Measurements from ENCODE around the gene CFAP97D2.
"Not testable (repeated sequence)": the region's sequence is repeated elsewhere in the genome, so short reads cannot be mapped to it uniquely, and the experiment has no call there.

The CFAP97D2 gene

DNA sequence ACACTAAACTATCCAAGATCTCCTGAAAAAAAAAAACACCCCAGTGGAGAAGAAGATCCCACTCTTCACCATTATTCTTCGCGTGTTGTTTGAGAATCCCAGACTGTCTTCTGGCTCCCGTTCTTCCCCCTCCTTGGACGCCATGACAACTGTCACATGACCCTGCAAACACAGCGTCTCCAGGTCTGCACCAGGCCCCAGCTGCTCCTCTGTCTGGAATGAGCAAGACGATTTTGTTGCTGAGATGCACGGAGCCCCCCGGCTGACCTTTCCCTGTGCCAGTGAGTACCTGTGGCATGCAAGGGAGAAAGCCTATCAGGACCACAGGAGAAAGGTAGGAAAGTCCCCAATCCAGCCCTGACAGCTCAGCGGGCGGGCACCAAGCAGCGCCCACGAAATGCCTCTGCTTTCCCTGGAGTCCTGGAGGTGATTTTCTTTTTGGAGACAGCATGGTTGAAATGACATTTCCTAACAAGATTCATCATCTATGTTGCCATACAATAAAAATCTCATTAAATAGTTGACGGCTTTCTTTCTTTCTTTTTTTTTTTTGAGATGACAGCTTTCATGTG lies at the start of gene CFAP97D2:
CFAP97D2 (plus strand) TSS at position 171 of the 572 bp plus-strand sequence; CDS start at position 245, 74 bp downstream.
- peaks cover 15% of the 10 kb centered on the region for H3K4me1 Mint-ChIP-seq
- peaks cover 16% of the 10 kb centered on the region for H3K9me3 Mint-ChIP-seq
- CTCF ChIA-PET: no interaction called here
- peaks cover 47% of the 10 kb centered on the region for H3K27me3 Mint-ChIP-seq
- H3K36me3 Mint-ChIP-seq: peaks cover 6% of the 10 kb centered on the region
- no peak within 1 kb of the TSS for H3K27ac Mint-ChIP-seq
- H3K4me3 Mint-ChIP-seq: no peak within 1 kb of the TSS
- no peak for DNase-seq

DNA sequence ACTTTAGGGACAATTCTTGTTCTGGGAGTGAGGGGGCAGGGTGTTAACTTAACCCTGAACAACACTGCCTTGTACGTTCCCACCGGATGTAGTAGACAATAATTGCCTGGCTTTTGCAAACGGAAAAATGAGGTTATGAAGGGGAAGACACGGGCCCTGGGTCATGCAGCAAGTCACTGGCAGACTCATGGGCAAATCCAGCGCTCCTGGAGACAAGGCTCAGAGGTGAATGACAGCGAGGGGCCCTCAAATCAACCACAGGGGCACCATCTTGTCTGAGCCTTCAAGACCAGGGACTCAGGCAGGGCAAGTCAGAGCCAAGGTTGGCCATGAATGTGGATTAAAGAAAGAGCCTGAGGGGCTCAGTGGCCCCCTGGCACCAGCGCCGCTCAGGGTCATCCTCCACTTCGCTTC lies 49.4 kb upstream of the CFAP97D2 start:
- peaks cover 71% of the 10 kb centered on the region for H3K4me1 Mint-ChIP-seq
- CTCF ChIA-PET: interaction anchor here (1.0 to 1.7 kb wide), 2 partner anchors 17 to 96 kb away, joined by 3 read pairs; no protein-coding TSS in a partner anchor

DNA sequence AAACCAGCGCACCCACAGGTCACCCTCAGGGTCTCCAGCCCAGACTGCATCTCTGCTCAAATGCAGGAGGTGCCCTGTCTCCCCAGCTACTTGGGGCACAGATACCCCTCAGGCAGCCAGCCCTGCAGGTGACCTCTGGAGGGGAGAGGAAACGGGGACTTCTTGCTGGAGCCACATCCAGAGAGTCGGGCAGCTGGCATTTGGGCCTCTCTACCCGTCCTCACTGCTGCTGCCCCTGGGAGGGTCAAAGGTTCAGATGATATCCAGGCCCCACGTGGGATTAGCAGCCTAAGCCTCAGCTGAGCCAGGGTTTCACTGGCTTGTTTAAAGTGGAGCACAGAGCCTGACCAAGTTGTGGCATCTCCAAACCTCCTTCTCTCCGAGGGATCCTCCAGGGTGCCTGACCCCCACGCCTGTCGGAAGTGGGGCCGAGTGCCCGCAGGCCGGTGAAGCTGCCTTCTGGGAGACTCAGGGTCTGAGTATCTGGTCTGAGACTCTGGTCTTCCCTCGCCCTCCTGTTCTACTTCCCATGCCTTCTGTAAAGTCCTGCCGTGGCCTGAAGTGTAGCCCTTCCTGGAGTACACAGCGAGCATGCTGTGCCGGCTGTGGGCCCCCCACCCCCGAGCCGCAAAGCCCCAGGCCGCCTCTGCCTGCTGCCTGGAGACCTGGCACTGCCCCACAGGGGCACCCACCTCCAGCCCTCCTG lies 48.8 kb upstream of the CFAP97D2 start:
- Mint-ChIP-seq H3K4me1 (peaks cover 70% of the 10 kb centered on the region), H3K9me3 (peaks cover 13% of the 10 kb centered on the region), H3K4me3 (peak overlapping the region; percentile 99), H3K27me3 (peaks cover 13% of the 10 kb centered on the region), H3K27ac (peak overlapping the region; percentile 97), H3K36me3 (peaks cover 55% of the 10 kb centered on the region)
- DNase-seq: peak; percentile 30
- CTCF ChIA-PET: interaction anchor here (1.1 kb wide), 1 partner anchor 18 kb away, joined by 5 read pairs; no protein-coding TSS in a partner anchor

More for the DNA sequence above, 49.4 kb upstream of the CFAP97D2 start:
- H3K27ac Mint-ChIP-seq: peak overlapping the region; percentile 97
- peaks cover 62% of the 10 kb centered on the region for H3K36me3 Mint-ChIP-seq
- H3K27me3 Mint-ChIP-seq: peaks cover 9% of the 10 kb centered on the region
- H3K9me3 Mint-ChIP-seq: peaks cover 18% of the 10 kb centered on the region
- DNase-seq: peak; percentile 60
- H3K4me3 Mint-ChIP-seq: peak overlapping the region; percentile 99

DNA sequence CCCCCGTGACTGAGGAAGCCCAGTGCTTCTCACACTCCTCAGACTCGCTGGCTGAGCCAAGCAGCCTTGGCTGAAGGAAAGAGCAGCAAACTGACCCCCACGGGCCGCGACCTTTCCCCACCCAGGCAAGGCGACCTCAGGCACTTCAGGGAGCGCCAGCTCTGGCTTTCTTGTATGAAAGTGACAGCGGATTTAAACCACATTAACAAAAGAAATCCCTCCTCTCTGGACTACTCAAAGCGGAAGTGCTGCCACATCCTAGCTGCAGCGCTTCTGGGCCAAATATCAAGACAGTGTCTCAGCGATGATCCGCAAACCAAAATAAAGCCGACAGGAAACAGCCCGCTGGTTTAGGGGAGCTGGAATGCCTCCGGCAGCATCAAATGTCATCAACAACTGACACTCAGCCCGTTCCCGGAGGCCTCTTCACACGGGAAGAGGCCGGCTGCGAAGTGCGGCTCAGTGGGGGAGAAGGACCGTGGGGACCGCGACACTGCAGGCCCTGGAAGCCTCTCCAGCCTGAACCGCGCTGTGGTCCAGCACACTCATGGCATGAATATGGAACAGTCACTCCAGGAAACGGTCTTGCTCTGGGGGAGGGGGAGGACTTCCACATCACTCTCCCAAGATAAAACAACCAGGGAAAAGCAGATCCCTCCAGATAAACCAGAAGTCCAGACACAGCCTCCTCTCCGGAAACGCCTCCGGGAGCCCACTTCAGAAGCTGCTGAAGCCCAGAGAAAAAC lies 48.0 kb upstream of the CFAP97D2 start:
- peak; percentile 83 for DNase-seq
- Mint-ChIP-seq H3K4me1 (peaks cover 68% of the 10 kb centered on the region), H3K36me3 (peaks cover 53% of the 10 kb centered on the region), H3K27ac (peak overlapping the region; percentile 97), H3K9me3 (peaks cover 12% of the 10 kb centered on the region), H3K27me3 (peaks cover 20% of the 10 kb centered on the region), H3K4me3 (peak overlapping the region; percentile 99)
- CTCF ChIA-PET: interaction anchor here (1.1 kb wide), 1 partner anchor 17 kb away, joined by 5 read pairs; no protein-coding TSS in a partner anchor

DNA sequence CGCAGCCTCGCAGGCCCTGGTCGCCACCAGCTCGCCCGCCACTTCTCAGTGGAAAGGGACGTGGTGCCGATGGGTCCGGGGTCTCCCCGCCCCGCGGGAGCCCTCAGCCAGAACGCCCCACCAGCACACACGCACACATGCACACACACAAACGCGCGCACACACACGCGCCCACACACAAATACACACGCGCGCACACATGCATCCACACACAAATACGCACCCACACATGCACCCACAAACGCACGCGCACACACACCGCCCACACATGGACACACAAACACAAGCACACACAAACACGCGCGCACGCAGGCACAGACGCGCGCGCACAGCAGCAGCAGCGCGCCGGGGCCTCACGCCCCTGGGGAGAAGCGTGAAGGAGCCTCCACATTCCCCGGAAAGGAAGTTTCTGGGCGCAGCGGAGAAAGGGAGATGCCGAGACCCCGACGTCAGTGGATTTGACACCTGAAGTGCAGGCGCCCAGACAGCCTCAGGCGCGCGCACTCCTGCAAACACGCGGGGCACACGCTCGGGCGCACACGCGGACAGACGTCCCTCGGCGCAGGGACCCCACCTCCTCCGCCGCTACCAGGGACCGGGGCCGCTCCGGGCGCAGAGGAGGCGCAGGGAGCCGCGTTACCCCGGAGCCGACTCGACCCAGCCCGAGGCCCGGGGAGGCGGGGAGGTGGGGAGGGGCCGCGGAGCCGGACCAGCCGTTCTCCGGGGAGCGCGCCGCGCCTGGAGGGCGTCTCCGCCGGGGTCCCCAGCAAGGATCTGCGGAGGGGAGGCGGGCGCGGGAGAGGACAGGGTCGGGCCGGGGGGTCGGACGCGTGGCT lies 47.3 kb upstream of the CFAP97D2 start:
- H3K4me3 Mint-ChIP-seq: peak overlapping the region; percentile 99
- peak overlapping the region; percentile 97 for H3K27ac Mint-ChIP-seq
- peaks cover 6% of the 10 kb centered on the region for H3K9me3 Mint-ChIP-seq
- peaks cover 65% of the 10 kb centered on the region for H3K4me1 Mint-ChIP-seq
- H3K27me3 Mint-ChIP-seq: peaks cover 22% of the 10 kb centered on the region
- peak; percentile 58 for DNase-seq
- CTCF ChIA-PET: interaction anchor here (1.1 kb wide), 1 partner anchor 16 kb away, joined by 5 read pairs; no protein-coding TSS in a partner anchor
- H3K36me3 Mint-ChIP-seq: peaks cover 47% of the 10 kb centered on the region

DNA sequence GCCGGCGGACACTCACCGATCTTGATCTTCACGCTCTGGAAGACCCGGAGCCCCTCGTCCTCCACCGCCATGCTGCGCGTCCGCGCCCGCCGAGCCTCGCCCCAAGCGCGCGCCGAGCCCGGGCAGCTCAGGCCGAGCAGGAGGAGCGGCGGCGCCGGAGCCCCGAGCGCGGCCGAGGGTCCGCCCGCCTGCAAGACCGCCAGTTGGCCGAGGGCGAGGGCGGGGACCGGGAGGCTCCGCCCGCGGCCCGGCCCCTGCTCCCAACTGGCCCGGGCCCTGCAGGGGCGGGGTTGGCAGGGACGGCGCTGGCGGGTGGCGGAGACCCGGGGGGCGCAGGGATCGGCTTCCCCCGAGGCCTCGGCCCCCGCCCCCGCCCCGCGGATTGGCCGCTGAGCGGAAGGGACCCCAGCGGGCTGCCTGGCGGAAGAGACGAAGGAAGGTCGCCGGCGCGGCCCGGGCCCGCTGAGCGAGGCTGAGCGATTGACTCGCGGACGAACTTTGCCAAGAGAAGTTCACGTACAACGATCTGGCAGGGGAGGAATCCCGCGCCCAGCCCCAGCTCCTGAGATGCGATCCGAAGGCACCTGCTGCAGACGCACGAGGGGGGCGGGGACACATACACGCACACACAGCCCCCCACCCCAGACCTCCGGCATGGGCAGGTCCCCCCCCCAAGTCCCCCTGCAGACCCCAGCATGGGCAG lies 46.5 kb upstream of the CFAP97D2 start, which contains the start of gene RASA3:
RASA3 (minus strand) TSS at position 205 of the 703 bp plus-strand sequence; CDS start at position 71, 134 bp downstream.
- Mint-ChIP-seq H3K27ac (peak within 1 kb of the TSS; percentile 97), H3K4me3 (peak within 1 kb of the TSS; percentile 99), H3K4me1 (peaks cover 61% of the 10 kb centered on the region), H3K9me3 (no peaks in the 10 kb centered on the region), H3K27me3 (peaks cover 22% of the 10 kb centered on the region), H3K36me3 (peaks cover 39% of the 10 kb centered on the region)
- DNase-seq: peak; percentile 78
- CTCF ChIA-PET: no interaction called here

DNA sequence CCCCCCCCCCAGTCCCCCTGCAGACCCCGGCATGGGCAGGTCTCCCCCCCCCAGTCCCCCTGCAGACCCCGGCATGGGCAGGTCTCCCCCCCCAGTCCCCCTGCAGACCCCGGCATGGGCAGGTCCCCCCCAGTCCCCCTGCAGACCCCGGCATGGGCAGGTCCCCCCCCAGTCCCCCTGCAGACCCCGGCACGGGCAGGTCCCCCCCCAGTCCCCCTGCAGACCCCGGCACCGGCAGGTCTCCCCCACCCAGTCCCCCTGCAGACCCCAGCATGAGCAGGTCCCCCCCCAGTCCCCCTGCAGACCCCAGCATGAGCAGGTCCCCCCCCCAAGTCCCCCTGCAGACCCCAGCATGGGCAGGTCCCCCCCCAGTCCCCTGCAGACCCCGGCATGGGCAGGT lies 45.9 kb upstream of the CFAP97D2 start:
- Mint-ChIP-seq H3K27me3 (peaks cover 22% of the 10 kb centered on the region), H3K4me1 (peaks cover 60% of the 10 kb centered on the region), H3K36me3 (peaks cover 38% of the 10 kb centered on the region)
- CTCF ChIA-PET, DNase-seq, H3K9me3 Mint-ChIP-seq, H3K27ac Mint-ChIP-seq, H3K4me3 Mint-ChIP-seq: not testable (repeated sequence)

DNA sequence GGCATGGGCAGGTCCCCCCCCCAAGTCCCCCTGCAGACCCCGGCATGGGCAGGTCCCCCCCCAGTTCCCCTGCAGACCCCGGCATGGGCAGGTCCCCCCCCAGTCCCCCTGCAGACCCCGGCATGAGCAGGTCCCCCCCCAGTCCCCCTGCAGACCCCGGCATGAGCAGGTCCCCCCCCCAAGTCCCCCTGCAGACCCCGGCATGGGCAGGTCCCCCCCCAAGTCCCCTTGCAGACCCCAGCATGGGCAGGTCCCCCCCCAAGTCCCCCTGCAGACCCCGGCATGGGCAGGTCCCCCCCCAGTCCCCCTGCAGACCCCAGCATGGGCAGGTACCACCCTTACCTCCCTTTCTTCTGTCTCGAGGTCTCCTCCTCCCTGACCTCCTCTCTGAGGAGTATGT lies 45.5 kb upstream of the CFAP97D2 start:
- H3K27ac Mint-ChIP-seq: peak overlapping the region; percentile 67
- H3K9me3 Mint-ChIP-seq, DNase-seq, CTCF ChIA-PET: not testable (repeated sequence)
- H3K4me1 Mint-ChIP-seq: peaks cover 55% of the 10 kb centered on the region
- peaks cover 22% of the 10 kb centered on the region for H3K27me3 Mint-ChIP-seq
- peaks cover 34% of the 10 kb centered on the region for H3K36me3 Mint-ChIP-seq
- peak overlapping the region; percentile 66 for H3K4me3 Mint-ChIP-seq

DNA sequence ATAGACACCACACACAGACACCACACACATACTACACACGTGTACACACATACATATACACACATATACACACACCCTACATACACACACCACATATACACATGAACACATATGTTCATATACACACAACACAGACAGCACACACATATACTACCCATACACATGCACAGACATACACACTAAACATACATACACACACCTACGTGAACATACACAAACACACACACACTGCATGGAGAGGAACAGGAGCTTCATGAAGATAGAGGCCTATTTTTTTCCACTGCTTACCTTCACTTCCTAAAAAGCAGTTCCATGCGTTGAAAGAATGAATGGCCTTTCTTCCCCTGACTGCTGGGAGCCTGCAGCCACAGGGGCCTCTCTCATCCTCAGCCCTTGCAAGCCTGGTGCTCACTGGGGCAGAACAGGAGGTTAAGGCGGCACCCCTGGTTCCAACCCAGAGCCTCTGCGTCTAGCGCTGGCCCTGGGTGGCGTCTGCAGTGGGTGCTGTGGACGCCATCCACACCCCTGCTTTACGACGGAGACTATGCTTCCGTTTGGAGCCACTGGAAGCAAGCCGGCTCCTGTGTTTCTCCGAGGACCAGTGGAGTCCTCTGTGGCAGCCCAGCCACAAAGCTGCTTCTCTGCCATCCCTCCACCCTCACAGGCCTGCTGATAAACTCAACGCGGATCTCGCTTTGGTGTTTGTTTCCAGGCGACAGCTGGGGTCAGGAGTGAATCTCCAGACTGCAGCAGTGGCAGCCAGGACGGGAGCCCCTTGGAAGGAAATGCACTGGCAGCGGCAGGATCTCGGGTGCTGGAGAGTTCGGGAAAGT lies 44.7 kb upstream of the CFAP97D2 start:
- CTCF ChIA-PET: interaction anchor here (0.9 to 1.9 kb wide), 2 partner anchors 23 to 28 kb away, joined by 4 to 6 read pairs; no protein-coding TSS in a partner anchor
- H3K36me3 Mint-ChIP-seq: peaks cover 28% of the 10 kb centered on the region
- peaks cover 48% of the 10 kb centered on the region for H3K4me1 Mint-ChIP-seq
- H3K9me3 Mint-ChIP-seq: no peaks in the 10 kb centered on the region
- H3K27ac Mint-ChIP-seq: peak overlapping the region; percentile 71
- DNase-seq: peak; percentile 62
- peaks cover 22% of the 10 kb centered on the region for H3K27me3 Mint-ChIP-seq
- peak overlapping the region; percentile 66 for H3K4me3 Mint-ChIP-seq

DNA sequence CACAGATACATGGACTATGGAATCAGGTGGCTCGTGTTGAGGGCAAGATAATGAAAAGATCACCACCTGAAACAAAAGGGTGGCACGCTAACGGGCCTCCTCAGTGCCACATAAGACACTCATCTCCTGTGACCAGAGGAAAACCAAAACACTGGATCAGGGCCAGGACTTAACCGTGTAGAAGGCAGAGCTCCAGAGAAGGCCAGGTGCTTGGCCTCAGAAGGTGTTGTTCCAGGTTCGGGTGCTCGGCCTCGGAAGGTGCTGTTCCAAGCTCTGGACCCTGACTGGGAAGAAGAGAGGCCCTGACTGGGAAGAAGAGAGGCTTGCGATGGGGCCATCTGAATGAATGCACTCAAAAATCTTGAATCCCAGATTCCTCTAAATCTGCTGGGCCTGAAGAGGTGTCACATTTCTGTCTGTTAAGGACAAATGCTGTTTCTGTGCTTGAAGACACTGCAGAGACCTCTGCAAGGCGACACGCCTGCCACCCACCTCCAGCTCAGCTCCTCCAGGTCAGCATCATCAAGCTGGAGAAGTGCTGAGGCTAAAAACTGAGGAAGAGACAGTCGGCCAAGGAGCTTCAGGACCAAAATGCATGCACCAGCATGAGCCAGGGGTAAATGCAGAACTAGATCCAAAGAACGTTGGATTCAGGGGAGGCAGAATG lies 44.0 kb upstream of the CFAP97D2 start:
- no peak for DNase-seq
- H3K4me3 Mint-ChIP-seq: no peak overlapping the region
- H3K36me3 Mint-ChIP-seq: peaks cover 22% of the 10 kb centered on the region
- peaks cover 40% of the 10 kb centered on the region for H3K4me1 Mint-ChIP-seq
- CTCF ChIA-PET: interaction anchor here (0.9 to 1.9 kb wide), 3 partner anchors 10 to 27 kb away, joined by 4 to 6 read pairs (median 4); no protein-coding TSS in a partner anchor
- no peaks in the 10 kb centered on the region for H3K9me3 Mint-ChIP-seq
- peaks cover 22% of the 10 kb centered on the region for H3K27me3 Mint-ChIP-seq
- H3K27ac Mint-ChIP-seq: peak overlapping the region; percentile 71

DNA sequence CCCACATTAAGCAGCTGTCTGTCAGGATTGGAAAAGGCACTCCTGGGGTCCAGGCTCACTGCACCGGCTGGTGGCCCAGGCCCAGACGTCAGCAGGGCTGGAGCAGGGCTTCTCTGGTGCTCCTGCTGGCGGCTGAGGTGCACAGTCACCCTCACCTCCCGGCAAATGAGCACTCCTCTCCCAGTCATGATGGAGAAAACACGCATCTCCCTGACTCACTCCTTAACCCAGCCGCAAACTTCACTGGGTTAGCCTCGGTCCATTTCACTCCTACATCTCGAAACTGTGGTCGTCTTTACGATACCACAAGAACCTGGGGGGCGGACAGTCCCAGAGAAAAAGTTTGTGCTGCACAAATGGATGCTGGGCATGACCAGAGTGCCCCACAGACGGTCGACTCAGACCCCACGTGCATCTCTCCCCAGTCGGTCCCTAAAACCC lies 43.3 kb upstream of the CFAP97D2 start:
- CTCF ChIA-PET: interaction anchor here (0.9 to 1.9 kb wide), 2 partner anchors 10 to 26 kb away, joined by 4 read pairs; no protein-coding TSS in a partner anchor
- H3K4me3 Mint-ChIP-seq: no peak overlapping the region
- H3K27ac Mint-ChIP-seq: peak overlapping the region; percentile 58
- H3K9me3 Mint-ChIP-seq: no peaks in the 10 kb centered on the region
- H3K36me3 Mint-ChIP-seq: peaks cover 19% of the 10 kb centered on the region
- no peak for DNase-seq
- H3K4me1 Mint-ChIP-seq: peaks cover 39% of the 10 kb centered on the region
- H3K27me3 Mint-ChIP-seq: peaks cover 22% of the 10 kb centered on the region

DNA sequence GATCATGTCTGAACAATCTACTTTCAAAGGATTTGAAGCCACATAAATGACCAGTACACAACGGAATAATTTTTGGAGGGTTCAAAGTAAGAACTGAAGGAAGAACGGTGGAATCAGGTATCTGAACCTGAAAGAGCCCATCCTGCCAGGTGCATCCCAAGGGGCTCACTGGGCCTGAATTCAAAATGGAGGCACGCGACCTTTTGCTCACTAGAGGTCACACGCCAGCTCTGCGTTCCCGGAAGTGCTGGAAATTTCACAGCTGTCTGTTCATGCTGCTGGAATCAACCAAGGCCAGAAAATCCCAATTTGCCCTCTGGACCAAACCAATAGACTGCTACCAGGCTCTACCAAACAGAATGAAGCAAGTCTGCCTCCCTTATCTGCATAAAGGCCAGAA lies 42.5 kb upstream of the CFAP97D2 start:
- Mint-ChIP-seq H3K27ac (no peak overlapping the region), H3K4me3 (no peak overlapping the region), H3K9me3 (no peaks in the 10 kb centered on the region), H3K4me1 (peaks cover 33% of the 10 kb centered on the region), H3K36me3 (peaks cover 10% of the 10 kb centered on the region), H3K27me3 (peaks cover 17% of the 10 kb centered on the region)
- no peak for DNase-seq
- CTCF ChIA-PET: interaction anchor here (1.9 kb wide), 1 partner anchor 26 kb away, joined by 4 read pairs; no protein-coding TSS in a partner anchor
